Hematopoietic multipotent progenitor cell treated with erythropoietin and hydrocortisone succinate and interleukin-3 and kit ligand, for 6 days (in vitro differentiated cells): Measurements from ENCODE around the gene CCDC152.
"Not testable (repeated sequence)": the region's sequence is repeated elsewhere in the genome, so short reads cannot be mapped to it uniquely, and the experiment has no call there.

Experiments
- DNase-seq: peaks from one replicate; pipeline ENCODE4 v3.0.0-alpha.2; 2015

The CCDC152 gene

DNA sequence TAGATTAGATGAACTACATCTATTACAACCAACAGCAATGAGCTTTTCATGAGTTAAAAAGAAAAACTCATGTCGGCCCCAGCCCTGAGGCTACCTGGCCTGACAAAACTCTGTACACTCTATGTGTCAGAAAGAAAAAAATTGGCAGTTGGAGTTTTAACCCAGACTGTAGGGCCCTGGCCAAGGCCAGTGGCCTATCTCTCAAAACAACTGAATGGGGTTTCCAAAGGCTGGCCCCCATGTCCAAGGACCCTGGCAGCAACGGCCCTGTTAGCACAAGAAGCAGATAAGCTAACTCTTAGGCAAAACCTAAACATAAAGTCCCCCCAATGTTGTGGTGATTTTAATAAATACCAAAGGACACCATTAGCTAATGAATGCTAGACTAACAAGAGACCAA is 59.9 kb downstream of the CCDC152 start:
- not testable (repeated sequence) for DNase-seq

DNA sequence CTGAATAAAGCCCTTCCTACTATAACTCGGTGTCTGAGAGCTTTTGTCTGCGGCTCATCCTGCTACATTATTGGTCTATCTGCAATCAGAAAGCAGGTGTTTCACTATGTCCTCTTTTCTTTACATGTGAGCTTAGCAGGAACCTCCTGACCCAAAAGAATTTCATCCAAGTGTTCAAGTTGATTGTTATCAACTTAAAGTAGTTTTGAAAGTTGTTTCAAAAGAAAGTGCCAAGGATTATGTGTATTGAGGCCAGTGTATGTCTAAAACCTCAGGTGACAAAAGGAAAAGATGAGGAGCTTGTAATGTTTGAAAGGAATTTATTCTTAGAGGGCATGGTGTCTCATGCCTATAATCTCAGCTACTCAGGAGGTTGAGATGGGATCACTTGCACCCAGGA is 63.1 kb downstream of the CCDC152 start:
- no peak for DNase-seq

DNA sequence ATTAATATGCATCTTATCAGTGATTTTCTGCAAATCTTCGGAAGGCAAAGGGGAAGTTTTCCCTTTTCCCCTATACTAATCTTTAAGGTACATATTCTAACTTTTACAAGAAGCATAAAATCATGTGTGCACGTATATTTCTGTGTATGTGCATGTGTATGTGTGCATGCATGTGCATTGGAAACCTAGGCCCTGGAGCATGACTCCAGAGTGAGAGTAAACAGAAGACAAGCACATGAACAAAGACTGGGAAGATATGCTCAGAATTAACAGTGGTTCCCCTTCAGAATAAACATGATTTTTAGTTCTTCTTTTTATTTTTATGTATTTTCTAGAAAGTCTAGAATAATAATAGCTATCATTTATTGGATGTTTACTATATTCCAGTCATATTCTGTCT is 65.9 kb downstream of the CCDC152 start:
- no peak for DNase-seq

DNA sequence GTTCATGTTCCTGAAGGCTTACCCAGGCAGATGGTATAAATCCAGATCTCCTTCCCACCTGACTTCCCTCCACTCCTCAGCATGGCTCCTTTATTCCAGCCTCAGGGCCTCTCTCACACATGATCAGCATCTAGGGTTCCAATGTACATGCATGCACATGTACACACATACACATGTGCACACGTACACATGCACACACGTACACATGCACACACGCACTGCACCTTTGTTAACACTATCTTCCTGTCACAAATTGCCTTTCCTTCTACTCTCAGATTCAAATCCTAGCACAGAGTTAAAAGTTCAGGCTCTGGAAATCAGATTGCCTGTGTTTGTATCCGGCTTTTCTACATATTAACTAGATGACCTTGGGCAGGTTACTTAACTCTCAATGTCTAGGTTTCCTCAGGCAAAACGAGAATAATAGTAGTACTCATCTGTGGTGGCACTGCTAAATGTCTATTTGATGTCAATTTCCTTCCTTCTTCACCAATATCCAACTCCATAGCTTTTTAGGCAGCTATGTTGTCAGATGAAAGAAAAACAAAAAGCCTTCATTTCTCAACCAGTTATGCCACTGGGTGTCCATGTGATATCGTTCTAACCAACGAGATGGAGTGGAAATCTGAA is 67.8 kb downstream of the CCDC152 start:
- DNase-seq: no peak

DNA sequence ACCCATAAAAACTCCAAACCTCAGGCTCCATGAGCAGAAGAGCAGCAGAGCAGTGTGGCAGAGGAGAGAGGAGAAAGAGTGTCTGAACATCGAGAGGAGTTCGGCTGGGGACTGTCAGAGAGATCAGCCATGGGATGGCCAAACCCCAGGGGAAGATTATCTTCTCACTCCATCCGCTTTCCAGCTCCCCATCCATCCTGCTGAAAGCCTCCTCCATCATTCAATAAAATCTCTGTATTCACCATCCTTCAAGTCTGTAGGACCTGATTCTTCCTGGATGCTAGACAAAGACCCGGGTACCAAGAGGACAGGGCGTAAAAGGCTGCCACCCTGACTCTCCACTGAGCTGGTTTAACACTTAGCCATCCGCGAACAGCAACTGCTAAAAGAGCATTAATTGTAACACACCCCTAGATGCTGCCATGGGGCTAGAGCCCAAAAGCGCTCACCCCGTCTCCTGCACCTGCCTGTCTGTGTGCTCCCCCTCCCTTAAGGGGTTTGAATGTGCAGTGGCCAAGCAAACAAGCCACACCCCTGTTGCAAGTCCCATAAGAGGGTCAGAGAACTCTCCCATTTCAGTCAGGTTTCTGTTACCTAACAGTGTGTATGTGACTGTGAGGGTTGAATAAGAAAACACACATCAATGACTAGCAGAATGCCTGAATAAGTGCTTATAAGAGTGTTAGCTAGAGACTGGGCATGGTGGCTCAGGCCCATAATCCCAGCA is 69.0 kb downstream of the CCDC152 start:
- no peak for DNase-seq

DNA sequence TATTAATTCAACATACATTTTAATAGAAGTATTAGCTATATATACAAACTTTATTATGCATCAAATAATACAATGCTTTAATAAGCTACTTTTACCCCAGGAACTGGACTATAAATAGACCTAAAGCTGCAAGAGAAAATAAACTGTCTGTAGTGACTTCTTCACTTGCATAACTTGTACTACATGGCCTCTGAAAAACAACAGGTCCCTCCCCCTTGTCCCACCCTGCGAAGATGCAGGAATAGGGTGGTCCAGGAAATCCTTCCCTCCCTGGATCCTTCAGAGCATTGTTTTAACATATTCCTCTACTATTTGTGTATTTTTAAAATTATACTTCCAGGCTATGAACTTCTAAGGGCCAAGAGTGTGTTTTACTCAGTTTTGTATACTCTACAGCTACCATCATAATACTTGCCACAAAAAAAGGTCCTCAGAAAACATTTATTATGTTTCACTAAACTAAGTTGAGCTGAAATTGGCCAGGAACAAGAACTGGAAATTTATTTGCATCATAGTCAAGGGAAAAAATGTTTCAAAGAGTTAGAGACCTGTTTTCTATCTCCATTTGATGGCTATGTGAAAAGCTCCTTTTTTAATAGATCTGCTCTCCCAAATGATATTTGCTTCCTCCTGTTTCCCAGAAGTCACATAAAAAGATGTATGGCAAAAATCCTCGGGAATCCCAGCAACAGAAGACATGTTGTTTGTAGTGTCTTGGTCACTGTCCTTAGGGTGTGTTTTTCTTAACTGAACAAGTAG is 70.3 kb downstream of the CCDC152 start:
- no peak for DNase-seq

DNA sequence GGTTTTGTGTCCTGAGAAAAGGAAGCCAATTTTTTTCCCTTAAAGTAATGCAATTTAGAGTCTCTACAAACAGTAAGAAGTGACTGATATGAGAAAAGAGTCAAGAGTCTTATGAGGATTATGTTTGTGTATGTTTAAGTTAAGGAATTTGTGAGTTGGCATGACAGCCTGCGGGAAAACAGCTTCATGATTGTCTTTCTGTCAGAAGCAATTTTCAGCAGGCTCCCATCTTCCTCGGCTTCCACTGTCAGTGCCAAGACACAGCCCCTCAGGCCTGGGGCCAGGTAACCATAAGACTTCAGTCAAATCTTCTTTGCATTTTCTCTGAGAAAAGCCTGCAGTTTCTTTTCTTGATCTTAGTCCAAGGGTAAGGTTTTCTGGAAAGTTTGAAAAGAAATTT is 72.1 kb downstream of the CCDC152 start:
- no peak for DNase-seq

DNA sequence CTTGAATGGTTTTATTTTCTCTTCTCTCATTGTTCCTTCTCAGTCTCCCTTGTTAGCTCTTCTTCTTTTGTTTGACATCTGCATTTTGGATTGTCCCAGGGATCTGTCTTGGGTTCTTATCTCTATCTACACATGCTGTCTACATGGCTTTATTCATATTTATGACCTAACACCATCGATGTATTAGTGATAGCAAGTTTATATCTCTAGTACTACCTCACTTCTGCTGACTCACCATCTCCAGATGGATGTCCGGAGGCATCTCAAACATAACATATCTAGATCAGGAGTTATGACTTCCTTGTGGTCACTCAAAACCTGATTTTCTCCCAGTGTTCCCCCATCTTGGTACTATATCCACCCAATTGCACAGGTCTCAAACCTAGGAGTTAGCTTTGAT is 74.3 kb downstream of the CCDC152 start:
- no peak for DNase-seq

DNA sequence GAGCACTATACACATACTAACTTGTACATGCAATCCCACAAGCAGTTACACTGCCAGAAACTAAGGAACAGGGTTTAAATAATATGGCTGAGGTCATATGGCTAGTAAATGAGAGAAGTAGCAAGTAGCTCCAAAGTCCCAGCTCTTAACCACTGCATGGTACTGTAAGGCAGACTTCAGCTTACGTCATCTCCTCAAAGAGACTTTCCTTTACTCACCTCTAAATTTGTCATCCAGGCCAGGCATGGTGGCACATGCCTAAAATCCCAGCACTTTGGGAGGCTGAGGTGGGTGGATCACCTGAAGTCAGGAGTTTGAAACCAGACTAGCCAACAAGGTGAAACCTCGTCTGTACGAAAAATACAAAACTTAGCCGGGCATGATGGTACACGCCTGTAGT is 75.4 kb downstream of the CCDC152 start:
- no peak for DNase-seq

DNA sequence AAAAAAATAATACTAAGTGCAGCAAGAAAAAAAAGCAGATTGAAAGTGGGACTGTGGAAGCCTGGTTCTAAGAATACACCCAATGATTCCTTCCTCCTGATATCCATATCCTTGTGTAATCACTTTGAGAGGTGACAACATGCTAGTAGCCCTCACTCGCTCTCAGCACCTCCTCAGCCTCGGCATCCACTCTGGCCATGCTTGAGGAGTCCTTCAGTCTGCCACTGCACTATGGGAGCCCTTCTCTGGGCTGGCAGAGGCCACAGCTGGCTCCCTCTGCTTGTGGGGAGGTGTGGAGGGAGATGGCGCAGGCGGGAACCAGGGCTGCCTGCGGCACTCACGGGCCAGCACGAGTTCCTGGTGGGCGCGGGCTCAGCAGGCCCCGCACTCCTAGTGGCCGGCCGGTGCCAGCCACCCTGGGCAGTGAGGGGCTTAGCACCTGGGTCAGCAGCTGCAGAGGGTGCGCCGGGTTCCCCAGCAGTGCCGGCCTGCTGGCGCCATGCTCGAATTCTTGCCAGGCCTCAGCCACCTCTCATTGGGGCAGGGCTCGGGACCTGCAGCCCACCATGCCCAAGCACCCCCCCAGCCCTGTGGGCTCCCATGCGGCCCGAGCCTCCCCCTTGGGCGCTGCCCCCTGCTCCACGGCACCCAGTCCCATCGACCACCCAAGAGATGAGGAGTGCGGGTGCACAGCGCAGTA is 79.6 kb downstream of the CCDC152 start:
- DNase-seq: no peak

DNA sequence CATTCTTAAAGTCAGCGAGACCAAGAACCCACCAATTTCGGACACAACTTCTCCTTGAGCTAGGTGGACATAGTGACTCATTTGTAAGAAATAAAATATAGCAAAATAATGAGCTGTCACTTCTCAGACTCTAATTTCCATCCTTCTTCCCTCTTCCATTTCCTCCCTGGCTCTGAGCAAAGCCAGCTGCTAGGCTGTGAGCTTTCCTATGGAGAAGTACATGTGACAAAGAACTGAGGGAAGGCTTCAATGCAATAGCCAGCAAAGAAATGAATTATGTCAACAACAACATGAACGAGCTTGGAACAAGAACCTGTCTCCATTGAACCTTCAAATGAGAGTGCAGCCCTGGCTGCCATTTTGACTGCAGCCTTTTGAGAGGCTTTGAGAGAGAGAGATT is 81.0 kb downstream of the CCDC152 start:
- no peak for DNase-seq

DNA sequence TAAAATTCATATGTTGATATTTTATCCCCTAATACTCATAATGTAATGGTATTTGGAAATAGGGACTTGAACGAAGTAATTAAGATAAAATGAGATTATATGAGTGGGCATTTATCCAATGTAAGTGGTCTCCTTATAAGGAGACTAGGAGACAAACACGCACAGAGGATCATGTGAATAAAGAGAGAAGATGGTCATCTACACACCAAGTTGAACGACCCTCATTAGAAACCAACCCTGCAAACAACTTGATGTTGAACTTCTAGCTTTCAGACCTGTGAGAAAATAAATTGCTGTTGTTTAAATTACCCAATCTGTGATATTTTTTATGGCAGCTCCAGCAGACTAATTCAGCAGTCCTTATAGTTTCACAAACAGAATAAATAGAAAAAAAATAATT is 82.6 kb downstream of the CCDC152 start:
- DNase-seq: no peak

DNA sequence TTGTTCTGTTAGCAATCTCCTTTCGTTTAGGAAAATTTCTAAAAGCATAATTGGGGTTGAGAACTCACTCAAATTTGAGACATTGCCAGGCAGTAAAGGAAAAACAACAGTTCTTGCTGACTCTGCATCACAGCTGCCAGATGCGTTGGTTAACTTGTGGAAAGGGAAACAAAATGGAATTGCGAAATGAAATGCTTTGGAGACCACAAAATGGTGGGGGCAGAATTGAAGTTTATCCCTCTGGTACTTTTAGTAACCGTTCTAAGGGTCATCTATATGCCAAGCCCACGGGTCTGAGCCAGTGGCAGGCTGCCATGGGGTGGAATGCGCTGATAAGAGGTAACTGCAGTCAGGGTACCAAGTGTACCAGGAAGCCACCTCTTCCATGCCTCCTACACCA is 83.7 kb downstream of the CCDC152 start:
- DNase-seq: peak; percentile 74

DNA sequence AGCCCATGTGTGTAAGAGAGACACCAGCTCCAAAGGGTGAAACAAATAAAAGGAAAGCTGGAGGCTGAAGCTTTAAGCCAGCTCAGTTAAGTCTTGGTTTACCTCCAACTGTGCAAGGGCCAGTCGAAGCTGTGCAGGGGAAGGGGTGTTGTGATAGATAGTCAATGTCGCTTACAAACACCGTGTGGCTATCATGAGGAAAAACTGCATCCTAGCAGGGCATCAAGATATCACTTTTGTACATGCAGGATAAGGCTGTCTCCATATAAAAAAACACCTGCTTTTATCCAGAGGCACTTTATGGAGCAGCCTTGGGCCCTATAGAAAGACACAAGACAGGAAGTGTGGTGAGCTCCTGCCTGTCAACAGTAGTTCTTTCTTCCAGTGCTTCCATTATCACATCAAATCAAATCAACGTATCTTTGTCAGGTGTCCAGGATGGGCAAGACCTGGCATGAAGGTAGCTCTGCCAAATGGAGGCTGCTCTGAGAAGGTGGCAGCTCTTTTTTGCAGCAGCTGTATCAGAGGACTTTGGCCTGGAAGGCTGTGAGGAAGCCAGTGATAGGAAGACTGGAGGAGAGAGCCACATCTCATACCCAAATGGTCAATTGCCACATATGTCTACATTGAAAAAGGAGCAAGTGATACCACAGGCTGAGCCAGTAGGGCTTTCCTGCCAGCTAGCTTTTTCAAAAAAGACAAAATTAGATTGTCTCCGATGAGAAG is 84.4 kb downstream of the CCDC152 start:
- peak; percentile 33 for DNase-seq

DNA sequence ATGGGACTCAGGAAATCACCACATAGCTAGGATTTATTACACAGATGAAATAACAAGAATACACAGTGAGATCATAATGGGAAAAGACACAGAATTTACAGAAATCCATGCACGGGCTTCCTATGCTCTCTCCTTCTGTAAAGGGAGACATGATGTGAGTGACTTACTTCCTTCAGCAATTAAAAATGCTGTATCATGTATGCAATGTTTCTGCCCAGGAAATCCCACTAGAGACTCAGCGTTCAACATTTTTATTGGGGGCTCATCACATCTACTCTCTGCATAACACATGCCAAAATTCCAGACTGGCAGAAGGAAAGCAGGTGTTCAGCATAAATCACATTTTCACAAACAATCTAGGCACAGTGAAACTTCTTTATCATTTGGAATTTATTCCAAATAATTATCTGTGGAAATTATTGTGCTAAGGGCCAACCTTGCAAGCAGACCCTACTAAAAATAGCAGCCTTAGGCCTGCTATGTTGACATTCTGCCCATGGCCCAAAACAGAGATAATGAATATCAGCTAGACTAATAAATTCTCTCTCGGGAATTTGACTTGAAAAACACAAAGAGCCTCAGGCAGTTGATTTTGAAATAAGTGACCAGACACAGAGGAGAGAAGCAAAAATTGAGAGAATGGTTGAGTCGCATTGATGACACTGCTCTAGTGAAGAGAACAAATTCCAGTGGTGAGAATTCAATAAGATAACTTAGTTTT is 86.5 kb downstream of the CCDC152 start:
- DNase-seq: no peak

DNA sequence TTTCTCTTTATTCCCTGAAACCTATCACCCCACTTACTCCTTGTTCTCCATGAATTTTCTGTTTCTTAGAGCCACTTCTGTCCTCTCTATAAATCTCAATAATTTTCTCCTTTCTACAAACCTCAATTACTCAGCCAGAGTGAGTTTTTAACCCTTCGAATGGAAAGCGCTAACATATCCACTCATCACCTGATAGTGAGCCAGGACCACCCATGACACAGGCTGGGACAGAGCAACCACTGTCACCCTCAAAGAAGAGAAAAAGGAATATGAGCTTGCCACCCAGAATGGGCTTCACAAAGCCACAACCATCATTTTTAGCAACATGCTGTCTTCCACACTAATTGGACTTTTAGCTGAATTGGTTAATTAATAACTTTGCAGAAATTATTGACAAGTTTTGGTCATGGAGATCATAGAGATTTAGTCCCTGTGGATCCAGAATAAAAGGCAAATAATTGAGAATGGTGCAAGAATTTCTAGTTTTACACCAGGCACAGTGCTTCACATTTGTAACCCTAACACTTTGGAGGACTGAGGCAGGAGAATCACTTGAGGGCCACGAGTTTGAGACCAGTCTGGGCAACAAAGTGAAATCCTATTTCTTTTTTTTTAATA is 87.2 kb downstream of the CCDC152 start:
- no peak for DNase-seq

DNA sequence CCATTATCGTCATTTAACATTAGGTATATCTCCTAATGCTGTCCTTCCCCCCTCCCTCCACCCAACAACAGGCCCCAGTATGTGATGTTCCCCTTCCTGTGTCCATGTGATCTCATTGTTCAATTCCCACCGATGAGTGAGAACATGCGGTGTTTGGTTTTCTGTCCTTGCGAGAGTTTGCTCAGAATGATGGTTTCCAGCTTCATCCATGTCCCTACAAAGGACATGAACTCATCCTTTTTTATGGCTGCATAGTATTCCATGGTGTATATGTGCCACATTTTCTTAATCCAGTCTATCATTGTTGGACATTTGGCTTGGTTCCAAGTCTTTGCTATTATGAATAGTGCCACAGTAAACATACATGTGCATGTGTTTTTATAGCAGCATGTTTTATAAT is 87.8 kb downstream of the CCDC152 start:
- DNase-seq: not testable (repeated sequence)

DNA sequence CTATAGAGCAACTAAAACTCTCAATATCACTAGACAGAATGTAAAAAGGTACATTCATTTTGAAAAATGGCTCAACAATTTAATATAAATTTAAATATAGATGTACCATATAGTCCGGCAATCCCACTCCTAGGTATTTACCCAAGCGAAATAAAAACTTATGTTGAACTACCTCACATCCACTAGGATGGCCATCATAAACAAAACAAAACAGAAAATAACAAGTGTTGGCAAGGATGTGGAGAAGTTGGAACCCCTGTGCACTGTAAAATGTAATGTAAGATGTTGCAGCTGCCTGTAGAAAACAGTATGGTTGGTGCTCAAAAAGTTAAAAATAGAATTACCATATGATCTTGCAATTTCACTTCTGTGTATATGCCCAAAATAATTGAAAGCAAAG is 91.9 kb downstream of the CCDC152 start:
- no peak for DNase-seq

DNA sequence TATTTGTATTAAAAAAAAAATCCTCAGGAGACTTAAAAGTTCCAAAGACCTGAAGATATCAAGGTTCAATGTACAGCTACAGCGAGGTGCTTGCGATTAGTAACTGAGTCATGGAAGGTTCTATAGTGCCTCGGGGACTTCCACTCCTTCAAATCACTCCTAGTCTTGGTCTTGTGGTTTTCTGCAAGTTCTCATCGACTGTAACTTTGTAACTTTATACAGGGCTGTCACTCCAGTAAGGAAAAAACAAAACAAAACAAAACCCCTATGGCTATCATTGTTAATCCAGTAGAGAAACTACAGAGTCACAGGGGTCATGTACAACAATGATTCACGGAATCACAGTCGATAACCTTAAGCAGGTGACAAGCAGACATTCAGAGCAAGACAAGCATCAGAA is 94.9 kb downstream of the CCDC152 start:
- no peak for DNase-seq
